ENCODE measurements around the gene DCHS1.

The DCHS1 gene

DNA sequence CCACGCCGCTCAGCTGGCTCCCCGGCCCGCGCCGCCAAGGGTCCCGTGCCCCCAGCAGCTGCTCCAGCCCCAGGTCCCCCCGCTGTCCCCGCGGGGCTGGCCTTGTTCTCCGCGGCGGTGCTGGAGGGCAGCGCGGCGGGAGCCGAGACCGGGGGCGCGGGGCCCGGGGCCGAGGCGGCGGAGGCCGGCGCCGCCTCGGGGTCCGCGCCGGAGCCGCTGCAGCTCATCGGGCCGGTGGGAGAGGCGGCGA lies 43.7 kb downstream of the DCHS1 start:
- DNase-seq (ENCODE audit: low read depth, low spot score) = no peak

DNA sequence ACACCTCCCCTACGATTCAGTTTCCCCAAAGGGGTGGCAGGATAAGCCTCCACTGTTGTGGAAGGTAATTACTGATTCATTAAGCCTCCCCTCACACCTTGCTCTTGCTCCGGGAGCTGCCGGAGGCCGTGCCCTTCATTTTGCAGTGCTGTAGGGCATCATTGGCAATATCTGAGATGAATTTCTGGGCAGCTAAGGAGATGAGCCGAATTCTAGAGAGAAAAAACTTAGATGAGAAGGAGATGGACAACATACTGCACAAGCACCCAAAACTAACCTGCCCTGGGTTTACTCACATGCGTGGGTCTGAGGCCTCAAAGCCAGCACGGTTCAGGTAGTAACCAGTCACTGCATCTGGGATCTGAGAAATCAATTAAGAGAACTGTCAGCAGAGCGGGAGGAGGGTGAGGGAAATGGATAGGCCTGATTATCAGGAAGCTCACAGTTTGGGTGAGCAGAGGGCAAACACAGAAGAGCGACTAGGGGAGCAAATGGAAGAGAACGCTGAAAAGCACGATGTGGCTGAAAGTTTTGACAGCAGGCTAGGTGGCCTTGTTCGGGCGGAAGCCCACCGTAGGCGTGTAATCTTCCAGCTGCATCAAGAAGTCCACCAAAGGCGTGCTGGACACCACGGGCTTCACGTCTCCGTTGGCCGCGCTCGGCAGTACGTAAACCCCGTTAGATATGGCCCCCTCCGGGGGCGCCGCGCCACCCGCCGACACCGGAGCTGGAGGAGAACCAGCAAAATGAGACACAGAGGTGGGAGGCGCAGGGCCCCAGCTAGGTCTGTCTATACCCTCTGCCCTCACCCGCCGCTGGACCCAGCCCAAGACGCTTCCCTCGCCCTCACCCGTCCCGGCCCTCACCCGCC lies 44.3 kb downstream of the DCHS1 start:
- DNase-seq (ENCODE audit: low read depth, low spot score) = no peak

DNA sequence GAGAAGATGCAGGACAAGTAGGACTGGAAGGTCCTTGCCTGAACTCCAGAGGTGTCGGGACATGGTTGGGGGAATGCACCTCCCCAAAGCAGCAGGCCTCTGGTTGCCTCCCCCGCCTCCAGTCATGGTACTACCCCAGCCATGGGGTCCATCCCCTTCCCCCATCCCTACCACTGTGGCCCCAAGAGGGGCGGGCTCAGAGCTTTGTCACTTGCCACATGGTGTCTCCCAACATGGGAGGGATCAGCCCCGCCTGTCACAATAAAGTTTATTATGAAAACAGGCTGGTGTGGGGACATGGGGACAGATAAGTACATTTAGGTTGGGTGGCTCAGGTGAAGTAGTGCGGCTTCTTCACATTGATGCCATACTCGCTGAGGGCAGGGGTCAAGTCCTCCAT lies 45.0 kb downstream of the DCHS1 start:
- no peak for DNase-seq (ENCODE audit: low read depth, low spot score)

DNA sequence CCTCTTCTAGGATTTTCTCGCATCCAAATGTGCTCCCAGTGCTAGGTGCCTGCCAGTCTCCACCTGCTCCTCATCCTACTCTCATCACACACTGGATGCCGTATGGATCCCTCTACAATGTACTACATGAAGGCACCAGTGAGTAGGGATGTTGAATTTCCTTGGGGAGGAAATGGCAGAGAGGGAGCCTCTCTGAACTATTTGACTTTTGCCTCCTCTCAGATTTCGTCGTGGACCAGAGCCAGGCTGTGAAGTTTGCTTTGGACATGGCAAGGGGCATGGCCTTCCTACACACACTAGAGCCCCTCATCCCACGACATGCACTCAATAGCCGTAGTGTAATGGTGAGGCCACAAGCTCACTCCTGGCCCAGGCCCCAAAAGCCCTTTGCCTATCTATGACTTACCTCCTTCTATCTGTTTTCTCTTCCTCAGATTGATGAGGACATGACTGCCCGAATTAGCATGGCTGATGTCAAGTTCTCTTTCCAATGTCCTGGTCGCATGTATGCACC lies 46.0 kb downstream of the DCHS1 start:
- no peak for DNase-seq (ENCODE audit: low read depth, low spot score)

DNA sequence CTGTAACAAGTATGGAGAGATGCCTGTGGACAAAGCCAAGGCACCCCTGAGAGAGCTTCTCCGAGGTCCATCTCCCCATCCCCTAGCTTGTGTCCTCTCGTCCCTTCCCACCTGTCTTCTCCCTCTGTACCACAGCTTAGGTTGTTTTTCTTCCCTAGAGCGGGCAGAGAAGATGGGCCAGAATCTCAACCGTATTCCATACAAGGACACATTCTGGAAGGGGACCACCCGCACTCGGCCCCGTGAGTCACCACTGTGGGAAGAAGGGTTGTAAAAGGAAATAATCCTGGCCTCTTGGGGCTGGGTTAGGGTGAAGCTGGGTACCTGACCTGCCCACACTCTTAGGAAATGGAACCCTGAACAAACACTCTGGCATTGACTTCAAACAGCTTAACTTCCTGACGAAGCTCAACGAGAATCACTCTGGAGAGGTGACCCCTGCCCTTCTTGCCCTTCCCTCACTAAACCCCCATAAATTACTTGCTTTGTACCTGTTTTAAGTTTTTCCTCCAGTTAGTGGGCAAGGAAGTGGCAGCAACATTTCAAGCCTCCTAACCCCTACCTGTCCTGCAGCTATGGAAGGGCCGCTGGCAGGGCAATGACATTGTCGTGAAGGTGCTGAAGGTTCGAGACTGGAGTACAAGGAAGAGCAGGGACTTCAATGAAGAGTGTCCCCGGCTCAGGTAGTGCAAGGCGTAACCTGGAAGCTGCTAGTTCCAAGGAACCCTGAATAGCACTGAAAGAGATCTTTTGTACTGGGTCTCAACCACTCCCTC lies 46.7 kb downstream of the DCHS1 start:
- no peak for DNase-seq (ENCODE audit: low read depth, low spot score)

DNA sequence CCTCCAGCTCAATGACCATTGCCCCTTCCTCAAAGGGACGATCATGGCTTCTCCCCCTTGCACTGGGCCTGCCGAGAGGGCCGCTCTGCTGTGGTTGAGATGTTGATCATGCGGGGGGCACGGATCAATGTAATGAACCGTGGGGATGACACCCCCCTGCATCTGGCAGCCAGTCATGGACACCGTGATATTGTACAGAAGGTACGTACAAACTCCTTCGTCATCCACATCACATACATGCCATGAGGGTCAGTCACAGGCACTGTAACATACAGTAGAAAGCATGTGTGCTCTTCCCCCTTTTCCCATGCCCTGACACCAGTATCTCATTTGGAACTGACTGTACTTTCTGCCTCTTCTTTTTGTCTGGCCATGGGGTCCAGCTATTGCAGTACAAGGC lies 47.6 kb downstream of the DCHS1 start:
- DNase-seq (ENCODE audit: low read depth, low spot score) = no peak

DNA sequence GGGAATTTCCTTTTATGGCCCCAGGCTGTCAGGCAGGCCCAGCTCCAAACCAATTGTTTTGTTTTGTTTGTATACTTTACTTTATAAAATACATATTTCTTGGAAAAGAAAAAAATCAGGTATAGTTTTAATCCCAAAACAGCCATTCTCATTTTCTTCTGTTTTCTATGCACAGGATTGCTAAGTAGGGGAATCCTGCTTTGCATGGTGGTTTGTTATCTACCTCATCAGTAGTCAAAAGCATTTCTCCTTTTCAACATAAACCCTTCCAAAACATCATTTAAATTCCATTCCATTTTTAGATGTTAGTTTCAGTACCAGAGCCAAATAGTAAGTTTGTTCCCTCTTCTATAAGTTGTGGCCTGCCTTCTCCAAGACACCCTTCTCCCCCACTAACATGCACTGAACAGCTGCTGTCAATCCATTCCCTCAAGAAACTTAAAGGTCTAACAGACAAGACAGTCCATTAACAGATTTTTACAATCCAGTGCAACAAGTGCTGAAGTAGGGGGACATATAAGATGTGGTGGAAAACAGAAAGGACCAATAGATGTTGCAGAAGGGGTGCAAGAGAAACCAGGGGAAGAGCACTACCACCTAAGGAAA lies 48.3 kb downstream of the DCHS1 start:
- no peak for DNase-seq (ENCODE audit: low read depth, low spot score)

DNA sequence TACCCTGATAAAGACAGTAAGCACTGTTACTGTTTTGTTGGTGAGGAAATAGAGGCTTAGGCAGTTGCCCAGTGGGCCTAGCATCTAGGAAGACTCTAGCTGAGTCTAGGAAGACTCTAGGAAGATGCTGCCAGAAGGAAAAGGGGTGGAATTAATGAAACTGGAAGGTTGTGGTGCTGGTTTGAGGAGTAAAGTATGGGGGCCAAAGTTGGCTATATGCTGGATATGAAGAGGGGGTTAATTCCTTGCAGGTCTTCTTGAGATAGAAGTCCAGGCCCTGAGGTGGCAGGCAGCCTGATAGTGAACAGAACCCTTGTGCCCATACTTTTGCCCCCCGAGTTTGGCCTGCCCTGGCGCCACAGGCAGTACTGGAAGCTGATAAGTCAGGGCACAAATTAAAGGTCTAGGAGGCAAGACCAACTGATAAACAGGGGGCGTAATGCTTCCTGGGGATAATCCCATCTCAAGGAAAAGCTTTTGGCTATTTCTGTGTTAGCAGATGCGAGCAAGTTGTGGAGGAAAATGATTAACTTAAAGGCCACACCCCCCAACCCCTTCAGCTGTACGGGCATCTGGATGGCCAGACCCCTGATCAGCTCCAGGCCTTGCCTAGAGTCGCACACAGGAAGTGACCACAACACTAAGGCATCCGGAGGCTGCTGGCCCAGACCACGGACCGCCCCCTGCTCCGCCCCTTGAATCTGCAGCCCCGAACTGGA lies 49.0 kb downstream of the DCHS1 start:
- peak; percentile 63 for DNase-seq (ENCODE audit: low read depth, low spot score)

DNA sequence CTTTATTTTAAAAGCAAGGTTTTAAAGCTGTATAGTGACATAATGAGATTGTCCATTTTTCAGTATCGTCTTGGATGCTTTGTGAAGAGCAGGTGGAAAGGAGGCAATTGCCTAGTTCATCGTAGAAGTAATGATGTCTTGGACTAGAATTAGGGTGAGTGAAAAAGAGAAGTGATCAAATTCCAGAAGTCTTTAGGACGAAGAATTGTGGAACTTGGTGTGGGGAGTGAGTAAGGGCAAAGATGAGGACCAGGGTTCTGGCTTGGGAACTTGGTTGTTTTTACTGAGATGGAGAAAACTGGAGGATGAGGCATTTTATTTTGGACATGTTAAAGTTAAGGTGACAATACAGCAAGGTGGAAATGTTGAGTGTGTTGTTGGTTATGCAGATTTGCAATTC lies 50.8 kb downstream of the DCHS1 start:
- no peak for DNase-seq (ENCODE audit: low read depth, low spot score)

DNA sequence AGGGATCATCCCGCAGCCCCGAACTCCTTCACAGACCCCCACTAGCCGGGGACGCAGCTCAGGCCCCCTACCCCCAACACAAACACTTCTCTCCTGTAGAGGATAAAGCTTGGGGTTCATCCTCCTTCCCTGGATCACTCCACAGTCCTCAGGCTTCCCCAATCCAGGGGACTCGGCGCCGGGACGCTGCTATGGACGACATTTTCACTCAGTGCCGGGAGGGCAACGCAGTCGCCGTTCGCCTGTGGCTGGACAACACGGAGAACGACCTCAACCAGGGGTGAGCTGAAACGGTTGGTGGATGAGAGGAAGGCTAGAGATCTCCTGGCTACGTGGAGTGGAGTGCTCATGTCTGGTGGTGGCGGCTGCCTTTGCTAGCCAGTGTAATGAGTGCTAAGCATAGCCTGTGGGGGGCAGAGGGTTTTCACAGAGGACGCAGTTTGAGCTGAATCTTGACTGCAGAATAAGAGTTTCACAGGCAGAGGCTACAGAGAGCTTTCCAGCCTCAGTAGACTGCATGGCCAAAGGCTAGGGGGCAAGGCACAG lies 51.5 kb downstream of the DCHS1 start:
- no peak for DNase-seq (ENCODE audit: low read depth, low spot score)

DNA sequence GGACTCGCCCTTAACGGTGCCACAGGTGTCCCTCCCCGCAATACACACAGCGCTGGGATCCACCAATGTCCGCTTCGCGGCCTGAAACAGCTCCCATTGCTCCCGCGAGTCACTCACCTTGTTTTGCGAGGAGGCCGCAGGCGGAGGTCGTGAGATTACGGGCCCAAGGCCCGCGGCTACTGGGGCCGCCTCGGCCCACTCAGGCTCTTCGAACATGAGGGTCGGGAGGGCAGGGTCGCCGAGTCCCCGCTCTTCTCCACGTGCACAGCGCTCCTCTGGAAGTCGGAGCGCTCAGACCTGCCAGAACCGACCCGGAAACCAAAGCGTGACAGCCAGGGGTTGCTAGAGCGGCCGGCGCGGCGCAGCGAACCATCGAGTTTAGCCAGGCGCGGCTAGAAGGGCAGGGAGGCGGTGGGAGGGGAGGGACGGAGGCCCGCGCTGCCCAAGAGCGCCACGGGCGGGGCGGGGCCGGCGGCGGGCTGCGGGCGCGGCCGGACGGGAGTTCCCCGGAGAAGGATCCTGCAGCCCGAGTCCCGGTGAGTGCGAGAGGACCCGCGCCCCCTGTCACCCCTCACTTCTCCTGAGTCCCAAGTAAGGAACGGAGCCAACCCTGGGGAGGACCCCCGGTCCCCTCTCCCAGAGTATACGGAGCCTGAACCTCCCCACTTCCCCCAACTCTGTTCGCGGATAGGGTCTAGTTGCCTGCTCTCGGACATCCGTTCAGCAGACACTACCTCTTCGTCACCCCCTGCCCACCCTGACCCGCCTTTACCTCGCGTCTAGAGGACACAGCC lies 52.1 kb downstream of the DCHS1 start, which contains the start of the genes ILK and RRP8:
Gene ILK (plus strand): TSS at position 488 of the 794 bp plus-strand sequence. CDS start 498 bp downstream, outside the sequence.
Gene RRP8 (minus strand): TSS at position 330 of the 794 bp plus-strand sequence. CDS start 114 bp downstream, at position 216.
- peak; percentile 68 for DNase-seq (ENCODE audit: low read depth, low spot score)

DNA sequence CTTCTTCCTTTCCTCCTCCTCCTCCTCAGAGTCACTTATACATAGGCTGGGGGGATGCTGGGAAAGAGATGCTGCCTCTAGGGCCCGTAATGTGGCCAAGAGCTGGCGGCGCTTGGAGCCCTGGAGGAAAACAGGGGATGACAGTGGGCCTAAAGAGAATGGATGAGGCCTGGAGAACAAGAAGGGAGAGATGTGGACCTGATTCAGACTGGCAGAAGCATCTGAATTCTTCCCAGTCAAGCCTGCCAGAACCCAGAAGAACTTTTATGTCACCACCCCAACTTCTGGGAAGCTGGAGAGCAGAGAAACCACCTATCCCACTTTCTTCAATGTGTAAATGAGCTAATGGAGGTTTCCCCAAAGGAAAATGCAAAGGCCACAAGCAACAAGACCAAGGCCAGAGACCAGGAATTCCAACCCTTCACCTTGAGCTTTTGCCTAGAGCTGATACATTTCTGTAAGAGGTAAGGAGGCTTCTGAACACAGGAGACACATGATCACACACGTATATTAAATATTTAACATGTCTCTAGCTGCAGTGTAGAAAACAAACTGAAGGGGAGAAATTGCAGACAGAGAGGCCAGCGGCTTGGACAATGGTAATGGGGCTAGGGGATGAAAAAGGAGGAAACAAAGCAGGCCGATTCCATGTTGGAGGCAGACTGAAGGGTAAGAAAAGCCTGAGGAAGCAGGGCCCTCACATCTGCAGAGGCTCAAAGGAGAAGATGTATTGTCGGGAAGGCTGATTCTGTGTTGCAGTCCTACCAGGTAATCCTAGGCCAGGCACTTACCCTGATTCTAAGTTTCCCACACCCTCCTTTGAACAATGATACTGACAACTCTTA lies 53.3 kb downstream of the DCHS1 start:
- no peak for DNase-seq (ENCODE audit: low read depth, low spot score)

DNA sequence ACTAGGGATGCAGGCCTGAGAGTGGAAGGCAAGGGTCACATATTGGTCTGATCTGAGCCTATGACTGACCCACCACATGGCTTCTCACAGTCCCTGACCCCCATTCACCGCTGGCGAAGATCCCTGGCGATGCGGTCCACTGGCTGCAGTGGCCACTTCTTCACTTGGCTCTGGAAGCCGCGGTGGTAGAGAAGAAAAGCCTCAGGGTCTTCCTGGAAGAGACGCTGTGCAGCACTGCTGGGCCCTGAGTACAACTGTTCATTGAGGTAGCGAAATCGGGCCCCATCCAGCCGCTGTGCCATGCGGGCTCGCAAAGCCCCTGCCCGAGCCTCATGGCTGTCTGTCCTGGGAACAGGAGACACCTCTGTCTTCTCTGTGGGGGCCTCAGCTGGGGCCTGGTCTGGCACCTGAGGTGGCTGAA lies 54.6 kb downstream of the DCHS1 start:
- DNase-seq (ENCODE audit: low read depth, low spot score) = no peak

DNA sequence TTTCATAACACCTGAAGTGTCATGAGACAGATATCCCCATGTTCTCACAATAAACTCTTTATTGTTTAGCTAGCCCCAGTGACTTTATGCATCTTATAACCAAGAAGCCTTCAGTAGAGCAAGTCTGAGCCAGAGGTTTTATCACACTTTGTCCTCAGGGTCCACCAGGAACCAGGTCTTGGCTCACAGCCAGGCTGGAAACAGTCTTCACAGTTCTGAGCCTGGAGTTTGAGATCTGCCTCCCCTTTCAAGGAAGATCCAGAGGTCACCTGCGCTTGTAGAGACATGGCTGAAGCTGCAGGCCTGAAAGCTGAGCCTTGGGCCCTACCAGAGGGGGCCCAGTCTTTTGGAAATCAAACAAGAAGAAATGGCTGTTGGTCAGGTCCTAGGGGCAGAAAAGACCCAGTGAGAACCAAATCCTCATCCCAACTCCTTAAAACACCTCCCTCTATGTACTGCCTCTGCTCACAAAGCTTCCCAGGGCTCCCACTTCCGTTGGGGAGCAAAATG lies 55.7 kb downstream of the DCHS1 start:
- DNase-seq (ENCODE audit: low read depth, low spot score) = no peak

DNA sequence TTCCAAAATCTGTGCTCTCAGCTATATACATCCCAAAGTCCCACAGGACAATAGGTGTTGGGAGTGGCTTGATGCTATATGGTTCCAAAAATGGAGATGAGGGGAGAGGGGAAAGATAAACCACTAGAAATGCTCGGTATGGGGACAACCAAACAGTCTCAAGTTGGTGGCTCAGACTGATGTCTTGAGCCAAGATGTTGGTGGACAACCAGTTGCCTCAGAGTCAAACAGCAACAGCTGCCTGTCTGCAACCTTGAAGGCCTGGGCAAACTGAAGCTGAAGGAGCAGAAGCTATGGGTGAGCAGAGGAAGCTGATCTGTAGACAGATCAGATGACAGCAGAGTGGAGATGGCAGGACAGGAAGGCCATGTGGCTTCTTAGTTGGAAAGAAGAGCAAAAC lies 56.2 kb downstream of the DCHS1 start:
- DNase-seq (ENCODE audit: low read depth, low spot score) = no peak

DNA sequence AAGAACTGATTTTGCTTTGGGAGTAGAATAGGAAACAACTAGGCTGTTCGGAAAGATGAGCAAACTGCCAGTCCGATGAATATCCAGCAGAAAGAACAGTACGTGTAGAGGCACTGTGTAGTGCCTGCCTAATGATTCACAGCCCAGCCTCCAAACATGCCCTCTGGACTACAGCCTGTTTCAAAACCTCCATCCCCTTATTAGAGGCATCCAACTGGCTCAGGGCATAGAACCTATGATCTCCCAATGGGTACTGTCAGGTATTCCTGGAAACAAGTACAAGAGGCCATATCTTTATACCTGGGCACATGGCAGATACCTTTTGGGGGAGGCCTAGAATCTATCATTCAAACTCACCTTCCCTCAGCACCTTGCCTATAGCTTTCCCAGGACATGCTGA lies 57.1 kb downstream of the DCHS1 start:
- DNase-seq (ENCODE audit: low read depth, low spot score) = no peak

DNA sequence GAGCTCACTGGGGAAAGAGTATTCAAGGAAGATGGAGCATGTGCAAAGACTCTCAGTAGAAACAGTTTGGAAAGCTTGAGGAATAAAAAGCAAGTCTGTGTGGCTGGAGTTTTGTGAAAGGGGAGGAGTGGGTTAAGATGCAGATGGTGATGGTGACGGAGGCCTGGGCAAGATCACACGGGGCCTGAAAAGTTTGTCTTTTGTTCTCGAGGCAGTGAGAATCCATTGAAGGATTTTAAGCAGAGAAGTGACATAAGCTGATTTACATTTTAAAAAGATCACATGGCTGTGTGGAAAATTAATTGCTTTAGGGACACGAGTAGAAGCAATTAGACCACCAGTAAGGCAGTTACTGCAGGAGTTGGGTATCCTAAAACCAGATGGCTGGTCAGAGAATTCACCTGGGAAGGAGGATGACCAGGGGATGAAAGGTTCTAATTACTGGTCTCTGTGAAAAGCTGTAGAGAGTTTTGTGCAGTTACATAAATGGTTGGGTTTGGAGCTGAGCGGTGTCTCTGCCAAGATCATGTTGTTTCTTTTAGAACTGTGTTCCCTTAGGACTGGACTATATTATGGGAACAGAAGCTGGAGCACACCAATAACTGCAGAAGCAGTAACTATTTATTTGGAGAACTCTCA lies 59.3 kb downstream of the DCHS1 start:
- DNase-seq (ENCODE audit: low read depth, low spot score) = no peak

DNA sequence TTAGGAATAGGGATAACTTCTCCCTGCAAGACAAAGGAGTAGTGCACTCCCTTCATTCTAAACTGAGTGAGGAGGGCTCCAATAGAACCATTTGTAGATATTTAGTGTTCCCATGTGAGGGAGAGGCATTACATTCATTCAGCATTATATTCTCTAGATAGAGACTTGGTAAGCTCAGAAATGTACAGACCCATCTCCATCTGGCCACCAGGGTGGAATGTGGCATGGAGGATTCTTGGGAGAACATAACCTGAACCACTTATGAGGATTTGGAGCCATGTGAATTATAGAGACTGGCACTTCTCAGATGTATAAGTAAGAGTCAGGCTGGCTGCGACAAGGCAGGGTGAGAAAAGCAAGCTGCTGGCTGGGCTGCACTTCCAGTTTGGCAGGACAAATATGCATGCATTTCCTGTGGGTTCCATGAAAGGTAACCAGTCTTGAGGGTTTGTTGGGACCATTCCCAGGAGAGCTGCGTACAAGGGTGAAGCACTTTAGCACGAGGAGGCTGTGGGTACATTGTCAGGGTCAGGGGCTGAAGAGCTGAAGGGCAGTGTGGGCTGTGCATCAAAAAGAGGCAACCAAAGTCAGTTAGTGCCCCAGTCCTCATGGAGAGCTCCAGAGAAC lies 61.4 kb downstream of the DCHS1 start:
- no peak for DNase-seq (ENCODE audit: low read depth, low spot score)
